ENCODE measurements around the gene DCXR. TPM values are rescaled to one million over a fixed set of nuclear protein-coding genes. Genes with fewer than 3 reads are reported as not detected.
A peak's percentile ranks its signal among the peaks of the same experiment; 100 is the strongest.

The DCXR gene
- total and polyA plus RNA-seq, 9 donors: 16.7 to 217 (median 131) TPM

GRCh38 chr17:82021107-82021899 is 16.2 kb downstream of the DCXR start:
- Histone ChIP-seq H3K4me1 (ENCODE audit: insufficient read depth) (peaks cover 8% of the 10 kb centered on the region), H3K9me3 (no peaks in the 10 kb centered on the region), H3K36me3 (no peaks in the 10 kb centered on the region), H3K27ac (no peak overlapping the region), H3K4me3 (peak overlapping the region; percentile 95), H3K27me3 (no peaks in the 10 kb centered on the region)
- peak in 4 of 5 donors; percentile 58 to 73 (median 64) for DNase-seq
- intact Hi-C loops (cut with DNase I): loop anchor here in 2 of 4 donors (2.0 to 10.0 kb wide), 2 partner anchors 63 to 303 kb away; no protein-coding TSS in a partner anchor
- 31 to 39% (median 33%) methylated on average over 25 of the region's 25 CpGs for WGBS, 3 donors
- TF ChIP-seq CTCF (IDR thresholded peaks at IDR 0.05): peak; percentile 13 to 70 (median 38)
- no peak for TF ChIP-seq EP300 (IDR thresholded peaks at IDR 0.05)
- no peak for TF ChIP-seq POLR2A (IDR thresholded peaks at IDR 0.05)

- TF ChIP-seq CTCF (IDR thresholded peaks at IDR 0.05): no peak
- no peak for TF ChIP-seq POLR2A (IDR thresholded peaks at IDR 0.05)
- no peak for TF ChIP-seq EP300 (IDR thresholded peaks at IDR 0.05)
- intact Hi-C loops (cut with DNase I): loop anchor here in 2 of 4 donors (2.0 to 10.0 kb wide), 2 partner anchors 62 to 304 kb away; no protein-coding TSS in a partner anchor
- H3K27ac ChIP-seq: no peak overlapping the region
Observed at GRCh38 chr17:82020572-82021106, 16.9 kb downstream of the DCXR start.

GRCh38 chr17:82019690-82020571 is 17.6 kb downstream of the DCXR start:
- Histone ChIP-seq H3K4me1 (ENCODE audit: insufficient read depth) (peaks cover 8% of the 10 kb centered on the region), H3K27ac (no peak overlapping the region), H3K27me3 (no peaks in the 10 kb centered on the region), H3K36me3 (no peaks in the 10 kb centered on the region), H3K4me3 (no peak overlapping the region), H3K9me3 (no peaks in the 10 kb centered on the region)
- peak in 2 of 5 donors; percentile 62 to 74 for DNase-seq
- TF ChIP-seq CTCF (IDR thresholded peaks at IDR 0.05): peak in 2 of 3 donors; percentile 14 to 36
- no peak for TF ChIP-seq POLR2A (IDR thresholded peaks at IDR 0.05)
- WGBS, 3 donors: 65 to 71% (median 68%) methylated on average over 27 to 34 of the region's 34 CpGs
- intact Hi-C loops (cut with DNase I): loop anchor here (2.0 to 10.0 kb wide), 3 partner anchors 58 to 305 kb away; partner anchors contain the start of gene NOTUM (in 2 of the 4)

More at GRCh38 chr17:82020572-82021106, 16.9 kb downstream of the DCXR start:
- WGBS, 3 donors: 73 to 81% (median 74%) methylated on average over 13 to 14 of the region's 14 CpGs
- Histone ChIP-seq H3K4me3 (no peak overlapping the region), H3K36me3 (no peaks in the 10 kb centered on the region), H3K4me1 (ENCODE audit: insufficient read depth) (peaks cover 8% of the 10 kb centered on the region), H3K27me3 (no peaks in the 10 kb centered on the region), H3K9me3 (no peaks in the 10 kb centered on the region)
- no peak for DNase-seq
